LNCaP clone FGC (cell line): ENCODE measurements around the gene TNIP2.

Experiments
- DNase-seq: peaks from one replicate; pipeline ENCODE4 v3.0.0-alpha.2; 2011; ENCODE audit warnings: low read depth
- H3K4me3 ChIP-seq: 2 replicates; pipeline ENCODE4 v1.5.1; 2011; ENCODE audit warnings: mild to moderate bottlenecking, low read depth, low read length, control low read depth
- CTCF ChIP-seq: IDR thresholded peaks from 2 replicates; pipeline ENCODE4 v1.5.1; 2012; ENCODE audit warnings: mild to moderate bottlenecking; ENCODE audit not compliant: control insufficient read depth, insufficient read depth; ENCODE audit errors: extremely low read depth

The TNIP2 gene

GRCh38 chr4:2796849-2797544 lies 40.9 kb upstream of the TNIP2 start:
- no peak overlapping the region for H3K4me3 ChIP-seq
- DNase-seq, result no peak
- no peak for TF ChIP-seq CTCF

DNA sequence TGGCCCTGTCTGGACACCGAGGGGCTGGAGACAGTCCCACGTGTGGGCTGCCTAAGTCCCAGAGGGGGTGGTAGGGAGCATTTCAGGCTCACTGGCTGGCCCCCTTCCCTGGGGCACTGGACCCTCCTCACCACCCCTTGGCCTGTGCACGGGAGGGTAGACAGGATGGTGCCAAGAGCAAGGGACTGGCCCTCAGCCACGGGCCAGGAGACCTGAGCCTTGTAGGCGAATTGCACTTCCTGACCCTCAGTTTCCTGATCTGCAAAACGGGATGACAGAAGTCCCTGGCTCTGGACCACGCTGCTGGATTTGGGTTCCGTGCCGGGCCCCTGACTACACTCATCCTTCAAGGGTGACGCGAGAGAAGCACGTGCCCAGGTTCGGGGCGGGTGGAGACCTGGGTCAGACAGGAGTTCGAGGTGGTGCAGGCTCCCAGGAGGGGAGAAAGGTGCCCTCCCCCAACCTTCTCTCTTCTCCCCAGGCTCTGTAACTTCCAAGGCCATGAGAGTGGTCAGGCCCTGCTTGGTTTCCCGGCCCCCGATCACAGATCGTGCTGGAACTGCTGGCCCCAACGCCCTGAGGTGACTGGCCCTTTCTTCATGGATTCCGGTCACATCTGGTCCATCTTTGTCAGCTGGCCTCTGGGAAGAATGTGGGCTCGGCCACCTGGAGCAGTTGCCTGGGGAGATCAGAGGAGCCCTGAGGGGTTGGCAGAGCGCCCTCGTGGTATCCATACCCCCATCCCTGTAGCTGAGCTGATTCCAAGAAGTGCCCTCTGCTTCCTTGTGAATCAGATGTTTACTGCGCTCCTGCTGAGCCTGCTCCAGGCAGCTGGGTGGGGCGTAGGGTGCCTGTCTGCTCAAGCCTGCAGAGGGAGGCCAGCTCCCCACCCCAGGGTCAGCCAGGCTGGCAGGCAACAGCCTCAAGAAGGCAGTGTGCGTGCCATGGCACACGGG lies 40.0 kb upstream of the TNIP2 start:
- H3K4me3 ChIP-seq, result no peak overlapping the region
- TF ChIP-seq CTCF, result no peak
- no peak for DNase-seq

GRCh38 chr4:2795300-2795892 lies 39.3 kb upstream of the TNIP2 start:
- no peak for TF ChIP-seq CTCF
- DNase-seq, result no peak
- no peak overlapping the region for H3K4me3 ChIP-seq

DNA sequence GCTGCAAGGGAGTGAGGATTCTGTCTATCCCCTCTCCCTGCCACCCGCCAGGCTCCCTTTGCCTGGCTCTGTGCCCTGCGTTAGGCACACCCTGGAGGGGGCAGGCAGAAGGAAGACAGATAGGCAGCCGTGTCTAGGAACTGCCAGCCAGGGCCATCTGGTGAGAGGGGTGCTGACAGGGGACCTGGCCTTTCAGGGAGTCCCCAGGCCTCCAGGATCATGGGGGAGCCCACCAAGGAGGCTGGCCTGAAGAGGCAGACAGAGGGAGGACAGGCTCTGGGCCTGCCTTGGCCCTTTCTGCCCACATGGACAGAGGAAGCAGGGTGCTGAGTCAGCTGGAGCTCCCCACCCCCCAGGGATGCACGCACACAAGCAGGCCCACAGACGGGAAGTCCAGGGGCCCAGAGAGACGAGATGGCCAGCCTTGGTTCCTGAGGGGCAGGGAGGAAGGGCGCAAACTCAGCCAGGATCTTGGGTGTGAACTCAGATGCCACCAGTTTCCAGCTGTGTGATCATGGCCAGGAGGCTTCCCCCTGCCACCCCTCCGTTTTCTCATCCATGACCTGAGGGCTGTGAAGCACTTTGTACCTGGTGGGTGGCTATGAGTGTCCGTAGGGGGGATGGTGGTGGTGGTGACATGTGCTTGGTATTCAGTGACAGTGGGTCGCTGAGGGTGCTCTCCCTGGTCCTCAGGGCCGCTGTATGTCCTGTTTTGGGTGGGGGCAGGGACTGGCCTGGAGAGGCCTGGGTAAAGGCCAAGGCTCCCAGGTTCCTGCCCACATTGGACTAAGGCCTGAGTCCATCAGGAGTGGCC lies 38.6 kb upstream of the TNIP2 start:
- no peak for DNase-seq
- no peak overlapping the region; the same call in 1 of the 2 replicates for H3K4me3 ChIP-seq
- no peak for TF ChIP-seq CTCF

- no peak for DNase-seq
- TF ChIP-seq CTCF, result no peak
- H3K4me3 ChIP-seq, result peak overlapping the region; percentile 58
Observed at GRCh38 chr4:2793586-2794485, 37.7 kb upstream of the TNIP2 start.
